ENCODE results near the gene GRPEL2.

GRPEL2 gene

DNA sequence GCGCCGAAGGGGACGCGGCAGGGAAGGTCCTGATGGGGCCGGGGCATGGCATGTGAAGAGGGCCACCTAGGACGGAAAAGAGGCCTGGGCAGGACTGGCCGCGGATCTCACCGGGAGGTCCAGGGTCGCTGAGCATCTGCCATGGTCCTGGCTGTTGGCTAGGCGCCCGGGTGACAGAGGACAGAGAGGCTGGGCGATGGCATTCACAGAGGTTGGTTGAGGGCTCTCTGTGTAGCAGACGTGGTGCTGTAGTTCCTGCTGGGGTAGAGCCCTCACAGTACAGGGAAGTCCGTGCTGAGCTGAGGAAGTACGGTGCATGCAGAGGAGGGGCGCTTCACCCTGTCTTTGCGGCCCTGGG, 13.0 kb downstream of the GRPEL2 start:
- DNase-seq, result no peak

DNA sequence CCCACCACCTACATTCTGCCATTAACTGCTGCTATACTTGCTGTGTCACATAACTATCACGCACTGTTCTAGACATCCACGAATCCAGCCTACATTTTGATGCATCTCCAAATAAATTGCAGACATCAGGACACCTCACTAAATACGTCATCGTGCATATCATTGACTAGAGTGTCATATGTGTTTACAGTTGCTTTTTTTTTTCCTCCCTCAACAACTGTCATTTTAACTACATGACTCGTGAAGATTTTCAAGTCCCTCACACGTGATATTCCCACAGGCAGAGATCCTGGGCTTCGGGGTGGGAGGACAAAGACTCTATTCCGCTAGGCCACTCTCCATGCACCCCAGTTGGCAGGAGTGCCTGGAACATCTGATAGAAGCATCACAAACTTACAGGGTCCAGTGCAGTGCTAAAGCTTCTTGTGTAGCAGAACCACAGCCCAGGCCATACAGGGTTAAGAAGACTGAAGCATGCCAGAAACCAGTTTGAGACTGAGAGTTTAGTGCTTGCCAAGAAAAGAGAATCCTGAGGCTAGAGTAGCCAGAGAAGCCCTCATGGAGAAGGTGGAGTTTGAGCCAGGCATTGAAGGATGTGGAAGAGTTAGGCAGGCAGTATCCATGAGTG, 13.7 kb downstream of the GRPEL2 start:
- DNase-seq, result no peak

DNA sequence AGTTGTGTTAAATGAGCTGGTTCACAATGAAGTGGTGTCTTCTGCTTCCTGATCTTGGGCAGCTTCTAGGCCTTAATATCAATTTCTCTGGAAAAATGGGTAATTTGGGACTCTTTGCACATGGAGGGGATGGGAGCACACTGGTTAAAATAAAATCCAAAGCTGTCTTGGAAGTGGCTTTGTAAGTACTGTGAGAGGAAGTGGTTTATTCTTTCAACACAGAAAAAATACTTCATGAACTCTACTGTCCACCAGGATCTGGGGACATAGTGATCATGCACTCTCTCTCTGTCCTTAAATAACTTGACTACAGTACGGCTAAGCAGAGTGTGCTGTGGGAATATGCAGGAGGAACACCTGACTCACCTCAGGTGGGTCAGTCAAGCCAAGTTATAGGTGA, 15.0 kb downstream of the GRPEL2 start:
- no peak for DNase-seq

DNA sequence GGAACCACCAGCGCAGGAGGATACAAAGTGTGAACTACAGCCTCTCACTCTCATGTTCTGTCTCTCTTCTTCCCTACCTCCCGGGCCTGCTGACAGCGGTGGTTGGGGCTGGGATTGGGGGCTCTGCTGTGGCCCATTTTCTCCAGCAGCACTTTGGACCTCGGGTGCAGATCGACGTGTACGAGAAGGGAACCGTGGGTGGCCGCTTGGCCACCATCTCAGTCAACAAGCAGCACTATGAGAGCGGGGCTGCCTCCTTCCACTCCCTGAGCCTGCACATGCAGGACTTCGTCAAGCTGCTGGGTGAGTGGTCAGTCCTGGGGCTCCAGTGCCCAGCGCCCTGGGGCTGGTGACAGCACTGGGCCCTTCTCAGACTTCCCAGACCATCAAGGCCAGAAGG, 17.2 kb downstream of the GRPEL2 start:
- no peak for DNase-seq

DNA sequence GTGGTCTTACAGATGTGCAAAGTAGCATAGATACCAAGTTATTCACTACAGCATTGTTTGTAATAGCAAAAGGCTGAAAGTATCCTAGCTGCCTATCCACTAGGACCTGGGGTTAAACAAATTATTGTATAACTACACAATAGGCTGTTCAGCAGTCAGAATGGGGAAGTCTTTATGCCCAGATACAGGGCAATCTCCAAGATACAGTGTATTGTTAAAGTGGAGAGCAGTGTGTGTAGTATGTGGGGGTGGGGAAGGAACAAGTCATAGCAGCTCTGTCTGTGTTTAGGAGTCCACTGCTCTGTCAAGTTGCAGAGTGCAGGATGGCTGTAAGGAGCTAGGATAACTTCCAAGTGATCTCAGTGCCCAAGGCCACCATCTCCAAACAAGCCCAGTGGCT, 18.1 kb downstream of the GRPEL2 start:
- DNase-seq, result no peak

DNA sequence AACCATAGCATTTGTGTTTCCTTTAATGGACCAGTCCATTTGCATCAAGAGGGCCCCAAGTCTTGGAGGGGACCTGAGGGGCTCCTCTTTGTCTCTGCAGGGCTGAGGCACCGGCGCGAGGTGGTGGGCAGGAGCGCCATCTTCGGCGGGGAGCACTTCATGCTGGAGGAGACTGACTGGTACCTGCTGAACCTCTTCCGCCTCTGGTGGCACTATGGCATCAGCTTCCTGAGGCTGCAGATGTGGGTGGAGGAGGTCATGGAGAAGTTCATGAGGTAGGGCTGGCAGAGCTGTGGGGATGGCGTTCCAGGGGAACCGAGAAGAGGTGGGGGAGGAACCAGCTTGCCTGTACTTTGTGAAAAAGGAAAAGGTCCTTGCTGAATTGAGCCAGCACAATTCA, 18.6 kb downstream of the GRPEL2 start:
- no peak for DNase-seq

DNA sequence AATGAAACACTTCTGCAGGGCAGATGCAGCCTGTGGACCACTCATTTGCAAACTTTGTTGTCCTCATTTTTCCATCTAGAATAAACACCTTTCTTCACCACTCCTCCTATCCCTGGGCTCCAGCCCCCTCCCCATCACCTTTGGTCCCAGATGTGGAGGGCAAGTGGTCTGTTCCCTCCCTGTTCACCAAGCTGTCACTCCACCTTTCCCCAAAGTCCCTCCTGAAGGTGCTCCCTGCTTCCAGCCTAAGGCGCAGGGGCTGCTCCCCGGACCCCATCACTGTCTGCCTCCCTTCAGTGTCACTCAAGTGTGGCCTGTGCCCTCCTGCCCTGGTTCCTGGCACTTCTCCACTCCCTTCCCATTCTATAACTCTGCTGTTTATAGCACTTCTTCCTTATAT, 19.4 kb downstream of the GRPEL2 start:
- DNase-seq, result no peak

DNA sequence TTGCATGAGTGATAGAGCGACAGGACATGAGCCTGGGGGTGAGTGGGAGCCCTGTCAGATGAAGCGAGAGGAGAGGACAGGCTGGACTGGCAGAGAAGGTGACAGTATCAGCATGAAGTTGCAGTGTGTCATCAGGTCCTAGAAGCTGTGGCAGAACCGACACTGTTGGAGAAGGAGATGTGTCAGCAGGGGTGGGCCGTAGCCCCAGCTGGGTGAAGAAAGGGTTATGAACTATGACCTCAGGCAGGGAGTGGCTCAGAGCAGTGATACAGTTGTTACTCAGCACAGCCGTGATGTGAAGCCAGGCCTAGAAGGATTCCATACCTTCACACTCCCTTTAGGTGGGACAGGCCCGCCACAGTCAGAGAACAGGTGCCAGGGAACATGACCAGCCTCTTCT, 20.1 kb downstream of the GRPEL2 start:
- DNase-seq, result no peak

DNA sequence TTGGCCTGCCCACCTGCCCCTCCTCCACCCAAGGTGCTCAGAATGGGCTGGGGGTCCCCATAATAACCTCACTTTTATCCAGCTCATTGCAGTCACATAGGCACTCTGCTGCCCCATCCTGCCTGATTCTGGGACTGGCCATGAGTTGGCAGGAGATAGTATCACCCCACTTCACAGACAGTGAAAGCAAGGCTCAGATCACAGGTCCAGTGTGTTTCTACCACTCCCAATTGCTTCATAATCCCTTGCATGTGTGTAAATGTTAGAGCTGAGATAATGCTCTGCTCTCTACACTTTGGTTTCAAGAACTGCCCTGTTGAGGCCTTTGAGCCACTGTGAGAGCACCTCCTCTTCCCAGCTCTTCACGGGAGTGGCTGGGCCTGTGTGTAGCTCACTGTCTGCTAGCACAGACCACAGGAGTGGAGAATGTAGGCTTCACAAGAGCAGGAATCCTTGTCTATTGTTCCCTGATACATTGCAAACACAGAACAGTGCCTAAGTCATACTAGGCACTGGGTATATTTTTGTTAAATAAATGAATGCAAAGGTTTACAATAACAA, 20.9 kb downstream of the GRPEL2 start:
- no peak for DNase-seq

DNA sequence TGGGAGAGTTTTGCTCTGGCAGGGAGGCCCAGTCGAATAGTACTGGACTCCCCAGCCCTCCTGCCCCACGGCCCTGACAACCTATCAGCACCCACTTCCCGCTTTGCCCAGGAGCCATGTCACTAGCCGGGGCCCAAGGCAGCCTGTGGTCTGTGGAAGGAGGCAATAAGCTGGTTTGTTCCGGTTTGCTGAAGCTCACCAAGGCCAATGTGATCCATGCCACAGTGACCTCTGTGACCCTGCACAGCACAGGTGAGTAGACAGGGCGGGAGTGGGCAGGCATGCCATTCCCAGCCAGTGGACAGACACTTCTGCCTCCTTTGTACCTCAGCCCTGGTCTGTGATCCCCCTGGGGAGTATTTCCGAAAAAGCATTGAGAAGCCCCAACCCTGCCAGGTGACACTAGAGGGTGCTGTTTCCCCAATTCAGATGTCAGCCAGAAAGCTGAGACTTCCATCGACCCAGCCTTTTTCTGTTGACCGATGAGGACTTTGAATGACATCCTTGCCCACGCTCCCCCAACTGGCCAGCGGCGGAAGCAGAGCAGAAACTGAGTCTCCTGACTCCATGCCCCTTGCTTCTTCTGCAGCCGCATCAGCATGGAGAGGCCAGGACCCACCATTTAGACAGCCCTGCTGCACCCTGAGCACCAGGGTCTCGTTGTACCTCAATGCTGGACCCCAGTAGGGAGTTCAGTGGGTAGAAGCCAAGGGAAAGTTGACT, 22.1 kb downstream of the GRPEL2 start:
- peak; percentile 37 for DNase-seq

DNA sequence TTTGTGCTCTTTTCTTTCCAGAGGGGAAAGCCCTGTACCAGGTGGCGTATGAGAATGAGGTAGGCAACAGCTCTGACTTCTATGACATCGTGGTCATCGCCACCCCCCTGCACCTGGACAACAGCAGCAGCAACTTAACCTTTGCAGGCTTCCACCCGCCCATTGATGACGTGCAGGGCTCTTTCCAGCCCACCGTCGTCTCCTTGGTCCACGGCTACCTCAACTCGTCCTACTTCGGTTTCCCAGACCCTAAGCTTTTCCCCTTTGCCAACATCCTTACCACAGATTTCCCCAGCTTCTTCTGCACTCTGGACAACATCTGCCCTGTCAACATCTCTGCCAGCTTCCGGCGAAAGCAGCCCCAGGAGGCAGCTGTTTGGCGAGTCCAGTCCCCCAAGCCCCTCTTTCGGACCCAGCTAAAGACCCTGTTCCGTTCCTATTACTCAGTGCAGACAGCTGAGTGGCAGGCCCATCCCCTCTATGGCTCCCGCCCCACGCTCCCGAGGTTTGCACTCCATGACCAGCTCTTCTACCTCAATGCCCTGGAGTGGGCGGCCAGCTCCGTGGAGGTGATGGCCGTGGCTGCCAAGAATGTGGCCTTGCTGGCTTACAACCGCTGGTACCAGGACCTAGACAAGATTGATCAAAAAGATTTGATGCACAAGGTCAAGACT, 22.8 kb downstream of the GRPEL2 start:
- no peak for DNase-seq

DNA sequence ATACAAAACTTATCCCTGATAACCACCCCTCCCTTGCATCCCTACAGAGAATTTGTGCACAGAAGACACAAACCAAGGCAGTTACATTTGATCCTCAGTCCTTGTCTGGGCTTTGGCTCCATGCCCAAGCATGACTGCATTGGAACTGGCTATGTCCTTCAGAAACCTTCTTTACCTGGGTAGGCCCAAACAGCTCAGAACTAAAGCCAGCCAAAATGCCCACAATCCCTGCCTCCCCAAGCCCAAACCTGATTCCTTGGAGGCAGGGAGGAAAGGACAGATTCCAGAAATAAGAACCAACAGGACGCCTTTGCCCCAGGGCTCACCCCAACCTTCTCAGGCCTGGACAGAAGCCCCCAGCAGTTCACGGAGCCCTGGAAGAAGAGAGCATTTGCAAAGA, 25.6 kb downstream of the GRPEL2 start:
- no peak for DNase-seq

DNA sequence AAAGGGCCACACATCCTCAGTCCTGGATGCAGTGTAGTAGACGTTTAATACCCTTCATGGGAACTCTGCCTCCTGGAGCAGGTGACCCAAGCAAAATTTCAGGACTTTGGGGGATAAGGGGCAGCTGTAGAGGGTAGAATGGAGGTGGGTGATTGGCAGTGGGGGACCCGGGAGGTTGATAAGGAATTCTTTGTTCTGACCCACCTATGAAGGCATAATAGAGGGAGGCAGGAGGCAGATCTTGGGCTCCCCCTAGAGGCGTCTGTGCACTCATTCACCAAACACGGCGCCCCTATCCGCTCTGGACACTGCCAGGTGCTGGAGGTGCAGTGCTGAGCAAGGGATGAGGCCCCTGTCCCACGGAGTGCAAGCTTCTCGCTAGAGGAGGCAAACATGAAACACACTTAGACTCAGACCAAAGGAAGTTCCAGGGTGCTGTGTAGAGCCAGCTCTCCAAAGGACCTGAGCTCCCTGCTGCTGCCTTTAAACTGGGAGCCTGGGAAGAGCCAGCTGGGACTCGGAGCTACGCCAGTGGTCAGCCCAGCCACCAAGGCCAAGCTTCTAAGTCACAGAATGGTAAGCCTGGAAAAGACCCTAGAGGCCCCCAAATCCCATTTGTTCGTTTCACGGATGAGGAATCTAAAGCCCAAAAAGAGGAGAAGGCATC, 26.1 kb downstream of the GRPEL2 start:
- DNase-seq, result peak; percentile 16

DNA sequence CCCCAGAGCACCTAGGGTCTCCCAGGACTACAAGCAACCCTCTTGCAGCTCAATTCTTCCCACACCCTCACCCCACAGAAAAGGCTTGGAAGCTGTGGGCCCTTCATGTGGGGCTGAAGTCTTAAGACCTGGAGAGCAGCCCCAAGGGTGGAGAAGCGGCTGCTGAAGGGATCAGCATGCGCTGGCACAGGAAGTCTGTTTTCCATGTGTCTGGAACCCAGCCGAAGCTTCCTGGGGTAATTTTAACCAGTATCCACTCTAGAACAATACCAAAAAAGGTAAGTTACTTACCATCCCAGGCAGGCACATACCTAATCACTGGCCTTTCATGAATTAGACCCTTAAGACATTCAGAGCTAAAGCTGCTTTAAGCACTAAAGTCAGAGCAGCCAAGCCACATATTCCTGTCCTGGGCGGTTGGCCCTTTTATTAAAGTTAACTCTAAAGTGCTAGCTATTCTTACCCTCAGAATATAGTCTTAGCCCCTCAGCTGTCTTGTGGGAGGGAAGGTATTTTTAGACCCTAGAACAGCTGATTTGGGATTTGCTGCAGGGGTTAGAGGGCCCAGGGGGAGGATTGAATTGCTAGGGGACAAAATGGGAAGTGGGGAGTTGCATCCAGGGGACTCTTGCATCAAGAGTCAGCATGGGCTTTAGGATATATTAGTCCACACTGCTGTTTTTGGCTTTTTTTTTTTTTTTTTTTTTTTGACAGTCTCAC, 26.9 kb downstream of the GRPEL2 start:
- no peak for DNase-seq

DNA sequence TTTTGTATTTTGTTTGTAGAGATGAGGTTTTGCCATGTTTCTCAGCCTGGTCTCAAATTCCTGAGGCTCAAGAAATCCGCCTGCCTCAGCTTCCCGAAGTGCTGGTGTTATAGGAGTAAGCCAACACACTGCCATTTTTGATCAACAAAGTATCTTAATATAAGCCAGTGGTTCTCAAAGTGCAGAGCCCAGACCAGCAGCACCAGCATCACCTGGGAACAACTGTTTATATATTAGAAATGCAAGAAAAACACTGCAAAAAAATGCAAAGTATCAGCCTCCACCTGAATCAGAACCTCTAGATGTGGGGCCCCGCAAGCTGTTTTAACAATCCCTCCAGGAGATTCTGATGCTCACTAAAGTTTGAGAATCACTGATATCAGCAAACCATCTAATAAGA, 27.6 kb downstream of the GRPEL2 start:
- DNase-seq, result no peak

DNA sequence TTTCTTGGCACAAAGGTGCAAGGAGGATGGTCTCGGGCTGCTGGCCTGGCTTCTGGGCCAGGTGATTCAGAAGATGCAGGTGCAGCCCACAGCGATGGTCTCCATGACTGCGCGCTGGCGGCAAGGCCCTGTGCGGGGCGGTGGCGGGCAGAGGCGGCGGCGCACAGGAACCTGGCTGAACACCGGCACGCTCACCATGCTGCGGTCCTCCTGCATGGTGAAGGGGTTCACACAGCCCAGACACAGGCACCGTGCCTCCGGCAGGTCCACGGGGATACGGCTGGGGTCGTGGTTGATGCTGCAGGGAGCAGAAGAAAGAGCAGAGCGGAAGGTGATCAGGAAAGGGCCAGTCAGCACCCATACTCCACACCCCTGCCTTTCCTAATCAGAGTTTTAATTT, 29.0 kb downstream of the GRPEL2 start:
- no peak for DNase-seq

DNA sequence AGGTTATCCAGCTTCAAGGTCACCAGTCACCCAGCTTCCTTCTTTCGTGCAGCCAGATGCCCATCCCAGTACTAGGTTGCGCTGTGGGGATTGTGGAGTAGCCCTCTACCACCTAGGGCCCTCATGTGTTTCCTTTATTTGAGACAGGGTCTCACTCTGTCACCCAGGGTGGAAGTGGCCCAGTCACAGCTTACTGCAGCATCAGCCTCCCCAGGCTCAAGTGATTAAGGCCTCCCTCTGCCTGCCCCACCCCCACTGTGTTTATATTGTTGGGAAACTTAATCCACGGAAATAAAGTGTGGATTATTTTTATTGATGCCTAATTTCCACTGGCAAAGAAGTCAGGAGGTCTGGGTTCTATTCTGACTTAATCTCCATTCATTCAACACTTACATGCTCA, 29.5 kb downstream of the GRPEL2 start:
- DNase-seq, result no peak

DNA sequence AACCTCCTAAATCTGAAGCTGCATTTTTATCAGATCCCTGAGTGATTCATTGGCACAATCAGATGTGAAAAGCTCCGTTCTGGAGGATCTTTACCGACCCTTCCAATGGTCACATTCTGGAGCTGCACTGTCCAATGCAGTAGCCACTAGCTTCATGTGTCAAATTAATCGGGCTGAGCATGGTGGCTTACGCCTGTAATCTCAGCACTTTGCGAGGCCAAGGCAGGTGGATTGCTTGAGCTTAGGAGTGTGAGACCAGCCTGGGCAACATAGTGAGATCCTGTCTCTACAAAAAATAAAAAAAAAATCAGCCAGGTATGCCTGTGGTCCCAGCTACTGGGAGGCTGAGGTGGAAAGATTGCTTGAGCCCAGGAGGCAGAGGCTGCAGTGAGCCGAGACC, 30.1 kb downstream of the GRPEL2 start:
- DNase-seq, result no peak

DNA sequence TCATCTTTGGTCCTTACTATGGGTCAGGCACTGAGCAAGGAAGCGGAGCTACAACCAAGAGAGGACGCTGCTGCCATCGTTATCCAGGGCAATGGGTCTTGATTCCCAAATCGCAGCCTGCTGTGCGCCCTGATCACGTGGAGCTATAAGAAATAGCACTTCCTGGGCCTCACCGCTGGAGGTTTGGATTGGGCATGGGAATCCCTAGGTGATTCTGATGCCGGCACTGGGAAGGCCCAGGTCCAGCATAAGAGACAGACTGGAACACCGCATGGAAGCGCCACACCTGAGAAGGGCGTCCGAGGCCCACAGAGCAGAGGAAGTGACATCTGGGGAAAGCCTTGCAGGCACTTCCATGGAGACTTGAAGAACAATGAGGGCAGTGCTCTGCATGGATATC, 30.8 kb downstream of the GRPEL2 start:
- no peak for DNase-seq

DNA sequence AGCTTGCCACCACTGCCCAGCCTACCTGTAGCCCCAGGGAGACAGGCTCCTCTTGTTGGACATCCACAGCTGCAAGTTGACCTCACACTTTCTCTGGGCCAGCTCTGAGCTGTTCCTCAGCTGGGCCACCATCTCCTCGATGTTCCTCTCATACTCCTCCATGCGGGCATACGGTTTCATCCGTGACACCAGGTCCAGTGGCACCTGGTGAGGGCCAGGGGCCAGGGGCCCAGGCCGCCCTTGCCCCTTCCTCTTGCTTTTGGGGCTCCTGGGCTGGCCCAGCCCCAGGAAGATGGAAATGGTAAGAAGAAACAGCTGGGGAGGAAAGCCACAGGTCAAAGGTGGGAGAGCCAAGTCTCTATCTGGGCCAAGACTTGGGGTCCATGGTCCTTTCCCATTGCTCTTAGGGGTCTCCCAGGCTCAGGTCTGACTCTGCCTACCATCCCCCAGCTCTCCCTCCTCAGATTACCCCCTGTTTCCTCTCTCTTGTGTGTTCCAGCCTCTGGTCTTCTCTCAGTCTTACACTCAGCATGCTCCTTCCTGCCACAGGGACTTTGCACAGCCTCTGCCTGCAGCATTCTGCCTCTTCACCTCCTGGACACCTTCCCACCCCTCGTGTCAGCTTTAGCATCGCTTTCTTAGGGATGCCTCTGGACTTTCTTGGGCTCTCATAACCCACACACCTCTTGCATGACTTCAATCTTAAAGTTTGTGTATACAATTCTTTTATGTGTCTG, 31.6 kb downstream of the GRPEL2 start:
- DNase-seq, result no peak

DNA sequence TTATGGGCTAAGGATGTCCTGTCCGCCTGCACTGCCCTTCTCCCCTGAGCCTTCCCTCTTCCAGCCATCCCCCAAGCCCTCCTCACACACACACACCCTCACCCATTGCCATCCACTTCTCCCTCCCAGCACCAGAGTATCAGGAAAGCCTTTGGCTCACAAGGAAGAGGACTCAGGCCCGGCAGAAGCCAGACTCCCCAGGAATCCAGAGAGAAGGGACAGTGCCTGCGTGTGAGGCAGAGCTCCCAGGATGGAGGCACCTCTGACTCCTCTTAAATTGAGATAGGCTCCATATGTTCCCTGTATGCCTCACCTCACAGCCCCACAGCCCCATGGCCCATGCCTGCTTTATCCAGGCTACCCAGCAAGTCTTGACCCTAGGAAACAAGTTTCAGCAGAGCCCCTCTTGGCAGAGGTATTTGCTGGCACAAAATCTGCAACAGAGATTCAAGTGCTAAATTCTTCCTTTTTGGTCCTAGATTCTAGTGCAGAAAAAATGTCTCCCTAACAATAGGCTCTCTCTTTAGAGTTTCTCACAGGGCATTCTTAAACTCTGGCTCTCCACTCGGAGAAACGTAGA, 33.0 kb downstream of the GRPEL2 start:
- DNase-seq, result no peak
